NB4 (cell line): ENCODE measurements around the gene ENAH.

Experiments used
- CTCF ChIP-seq: IDR thresholded peaks from one replicate; pipeline ENCODE4 v1.5.1; 2012; ENCODE audit warnings: low read depth, low read length
- MAX ChIP-seq: IDR thresholded peaks from 2 replicates; pipeline ENCODE4 v1.6.1; 2011; ENCODE audit warnings: low read depth, low read length
- MYC ChIP-seq: IDR thresholded peaks from 2 replicates; pipeline ENCODE4 v1.6.1; 2011; ENCODE audit warnings: low read depth, low read length
- POLR2A ChIP-seq: IDR thresholded peaks from 2 replicates; pipeline ENCODE4 v1.6.1; 2011; ENCODE audit warnings: mild to moderate bottlenecking; ENCODE audit not compliant: insufficient read length; ENCODE audit errors: extremely low read depth

DNA sequence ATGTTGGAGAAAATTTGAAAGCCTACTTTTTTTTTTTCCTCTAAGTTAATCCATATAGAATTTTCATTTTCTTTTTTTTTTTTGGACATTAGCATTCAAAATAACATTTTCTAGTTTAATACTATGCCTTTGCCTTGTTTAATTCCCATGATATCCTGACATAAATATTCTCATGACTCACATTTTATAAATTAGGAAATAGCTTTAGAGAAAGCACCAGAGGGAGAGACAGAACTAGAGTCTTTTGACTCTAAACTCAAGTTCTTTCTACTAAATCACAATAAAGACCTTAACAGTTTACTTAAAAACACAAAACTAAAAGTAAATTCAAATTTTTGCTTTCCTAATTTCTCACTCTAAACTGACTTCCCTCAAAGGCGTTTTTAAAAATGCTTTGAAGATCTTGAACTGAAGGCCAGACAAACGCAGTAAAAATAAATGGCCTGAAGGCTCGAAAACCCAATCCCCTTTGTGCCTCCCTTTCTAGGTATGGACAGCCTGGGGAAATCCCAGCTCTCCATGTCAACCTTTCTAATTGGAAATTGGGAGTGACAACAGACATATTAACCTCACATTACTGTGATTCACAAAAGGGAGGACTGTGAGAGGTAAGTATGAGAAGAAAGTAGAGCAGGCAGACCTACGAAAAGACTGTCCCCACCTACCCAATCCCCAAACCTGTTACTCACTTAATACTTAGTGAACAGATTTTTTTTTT lies 104.6 kb downstream of the ENAH start:
- TF ChIP-seq CTCF (no peak), POLR2A (no peak), MYC (no peak), MAX (no peak)
